K562 (cell line): ENCODE data around the gene ZSCAN32. TPM values are rescaled to one million over a fixed set of nuclear protein-coding genes. Genes with fewer than 3 reads are reported as not detected.
A peak's percentile ranks its signal among the peaks of the same experiment; 100 is the strongest.

Experiments
- AFF1 ChIP-seq, 2 experiments: fragments of 450-650 bp; IDR thresholded peaks; 2 replicates each; pipeline ENCODE4 v1.6.1; 2018; ENCODE audit warnings: mild to moderate bottlenecking in 2 of 2, low read depth in 1 of 2; ENCODE audit not compliant: partially characterized antibody in 2 of 2
- ATF7 ChIP-seq: fragments of 450-650 bp; IDR thresholded peaks from 2 replicates; pipeline ENCODE4 v1.7.1; 2014; ENCODE audit warnings: mild to moderate bottlenecking, moderate library complexity
- CBFA2T2 ChIP-seq: fragments of 450-650 bp; conservative IDR thresholded peaks from 2 replicates; pipeline ENCODE4 v1.6.1; 2017; ENCODE audit warnings: mild to moderate bottlenecking
- COPS2 ChIP-seq: fragments of 450-650 bp; conservative IDR thresholded peaks from 2 replicates; pipeline ENCODE4 v1.6.1; 2016; ENCODE audit warnings: mild to moderate bottlenecking, moderate library complexity
- E2F3 ChIP-seq: fragments of 250-450 bp; sonication (Bioruptor Pico); IDR thresholded peaks from 2 replicates; pipeline ENCODE4 v1.4.0; 2020; ENCODE audit warnings: mild to moderate bottlenecking
- EP300 ChIP-seq: IDR thresholded peaks from 2 replicates; pipeline ENCODE4 v1.6.1; 2012; ENCODE audit warnings: low read length, improper control_type of control experiment
- GATAD2B ChIP-seq: fragments of 450-650 bp; IDR thresholded peaks from 2 replicates; pipeline ENCODE4 v1.6.1; 2017; ENCODE audit warnings: mild to moderate bottlenecking, borderline replicate concordance
- HMBOX1 ChIP-seq: sonication (generic); IDR thresholded peaks from 2 replicates; pipeline ENCODE4 v1.6.1; 2016
- MGA ChIP-seq: fragments of 450-650 bp; IDR thresholded peaks from 2 replicates; pipeline ENCODE4 v1.6.1; 2016; ENCODE audit warnings: mild to moderate bottlenecking, moderate library complexity
- NEUROD1 ChIP-seq: fragments of 150-350 bp; IDR thresholded peaks from 2 replicates; pipeline ENCODE4 v1.6.1; 2014; ENCODE audit warnings: borderline replicate concordance, low read length, low read depth; ENCODE audit not compliant: partially characterized antibody
- NFIC ChIP-seq: fragments of 450-650 bp; IDR thresholded peaks from 2 replicates; pipeline ENCODE4 v1.6.1; 2017; ENCODE audit warnings: mild to moderate bottlenecking, inconsistent platforms
- SMAD1 ChIP-seq: fragments of 150-350 bp; IDR thresholded peaks from 2 replicates; pipeline ENCODE4 v1.6.1; 2014; ENCODE audit warnings: low read length, low read depth; ENCODE audit not compliant: partially characterized antibody
- TCF3 ChIP-seq: sonication (generic); formaldehyde crosslinking; IDR thresholded peaks from 2 replicates; pipeline ENCODE4 v1.4.0; 2020; ENCODE audit warnings: mild to moderate bottlenecking, missing genetic modification reagents
- polyA plus RNA-seq, 8 experiments: library from polyadenylated mRNA; depleted of rRNA in 4 of 8; stranded (reverse) in 5 of 8; unstranded in 3 of 8; fragments of >200 nt; fragmentation: Nextera tagmentation in 2 of 8; fragmentation: Illumina TruSeq in 1 of 8; extraction: Ambion mirVana in 2 of 8; extraction: Trizol in 1 of 8; gene quantifications; 2 replicates each; pipeline versions ENCODE4 v1.2.1 to v1.2.3, GENCODE V29; 2011 to 2014; ENCODE audit warnings: inconsistent platforms in 1 of 8, missing spikeins in 1 of 8
- total RNA-seq, 7 experiments: library from RNA; depleted of rRNA in 6 of 7; stranded (reverse); fragments of >200 nt in 6 of 7; fragmentation: Illumina TruSeq in 2 of 7; extraction: Trizol in 2 of 7; gene quantifications; 2 replicates each; pipeline versions ENCODE4 v1.2.1 to v1.2.3, GENCODE V29; 2011 to 2021; ENCODE audit warnings: low replicate concordance in 1 of 7

ZSCAN32 gene
- total and polyA plus RNA-seq, 9 of the 15 experiments (the other 6 are each of a cell fraction or from before 2014, with no cell fraction given), result 16.0 to 29.4 (median 19.2) TPM

- peak; percentile 28; the same call in 1 of the 2 replicates for TF ChIP-seq MGA
- TF ChIP-seq HMBOX1, result 0 out of 2 replicates have a peak, but pooled peaks have one; percentile 48
- TF ChIP-seq TCF3 (CRISPR knock-in tag), result peak; percentile 89
- peak; percentile 43; the same call in 1 of the 2 replicates for TF ChIP-seq GATAD2B
- no peak for TF ChIP-seq AFF1 (IDR thresholded peaks at IDR 0.05; ENCODE audit: low read depth in 1 of 2, partially characterized antibody in 2 of 2)
- peak; percentile 73 for TF ChIP-seq NEUROD1
- TF ChIP-seq NFIC, result peak; percentile 63
- TF ChIP-seq CBFA2T2, result peak; percentile 87
- TF ChIP-seq COPS2, result no peak
- TF ChIP-seq EP300, result peak; percentile 94
- TF ChIP-seq E2F3, result no peak
- TF ChIP-seq SMAD1, result peak; percentile 72
- peak; percentile 52 for TF ChIP-seq ATF7
Observed at GRCh38 chr16:3388325-3388724, 12.5 kb downstream of the ZSCAN32 start (continued).
